KMS-11 (cell line): ENCODE data around the gene ACSF3.

Source experiments
- H2AFZ ChIP-seq: fragments of 200-600 bp; sonication (generic); 2 replicates; pipeline ENCODE4 v1.6.1; 2016; ENCODE audit warnings: antibody characterized with exemption, mixed run types, low read depth
- H3K27ac ChIP-seq: fragments of 200-600 bp; sonication (generic); 2 replicates; pipeline ENCODE4 v1.6.1; 2016; ENCODE audit warnings: mild to moderate bottlenecking, mixed run types
- H3K27me3 ChIP-seq: fragments of 200-600 bp; sonication (generic); 2 replicates; pipeline ENCODE4 v1.6.1; 2017; ENCODE audit warnings: mild to moderate bottlenecking, low read depth, mixed run types, moderate library complexity; ENCODE audit not compliant: insufficient read depth
- H3K36me3 ChIP-seq: fragments of 200-600 bp; sonication (generic); 2 replicates; pipeline ENCODE4 v1.6.1; 2017; ENCODE audit warnings: mild to moderate bottlenecking, mixed run types; ENCODE audit not compliant: insufficient read depth
- H3K4me1 ChIP-seq: fragments of 200-600 bp; sonication (generic); 2 replicates; pipeline ENCODE4 v1.6.1; 2016; ENCODE audit warnings: mild to moderate bottlenecking, low read depth, mixed run types; ENCODE audit not compliant: poor library complexity, severe bottlenecking
- H3K4me2 ChIP-seq: fragments of 200-600 bp; sonication (generic); 2 replicates; pipeline ENCODE4 v1.7.0; 2016; ENCODE audit warnings: mild to moderate bottlenecking, mixed run types
- H3K4me3 ChIP-seq: fragments of 200-600 bp; sonication (generic); IDR thresholded peaks from 2 replicates; pipeline ENCODE4 v1.6.1; 2017; ENCODE audit warnings: low read depth, low read length, mixed read lengths; ENCODE audit not compliant: insufficient read depth
- H3K79me2 ChIP-seq: fragments of 200-600 bp; sonication (generic); 2 replicates; pipeline ENCODE4 v1.6.1; 2016; ENCODE audit warnings: low read depth, mixed run types; ENCODE audit not compliant: insufficient read depth
- H3K9ac ChIP-seq: fragments of 200-600 bp; sonication (generic); 2 replicates; pipeline ENCODE4 v1.6.1; 2016; ENCODE audit warnings: mild to moderate bottlenecking, mixed run types
- H4K20me1 ChIP-seq: fragments of 200-600 bp; sonication (generic); 2 replicates; pipeline ENCODE4 v1.6.1; 2016; ENCODE audit warnings: mild to moderate bottlenecking, mixed run types; ENCODE audit not compliant: insufficient read depth
- TF ChIP-seq, protein P1 (sequence below): fragments of 200-600 bp; sonication (generic); conservative IDR thresholded peaks from 2 replicates; pipeline ENCODE4 v1.6.1; 2017; ENCODE audit warnings: low read depth, mild to moderate bottlenecking, antibody characterized with exemption, low read length, moderate library complexity, mixed read lengths

ACSF3 gene

DNA sequence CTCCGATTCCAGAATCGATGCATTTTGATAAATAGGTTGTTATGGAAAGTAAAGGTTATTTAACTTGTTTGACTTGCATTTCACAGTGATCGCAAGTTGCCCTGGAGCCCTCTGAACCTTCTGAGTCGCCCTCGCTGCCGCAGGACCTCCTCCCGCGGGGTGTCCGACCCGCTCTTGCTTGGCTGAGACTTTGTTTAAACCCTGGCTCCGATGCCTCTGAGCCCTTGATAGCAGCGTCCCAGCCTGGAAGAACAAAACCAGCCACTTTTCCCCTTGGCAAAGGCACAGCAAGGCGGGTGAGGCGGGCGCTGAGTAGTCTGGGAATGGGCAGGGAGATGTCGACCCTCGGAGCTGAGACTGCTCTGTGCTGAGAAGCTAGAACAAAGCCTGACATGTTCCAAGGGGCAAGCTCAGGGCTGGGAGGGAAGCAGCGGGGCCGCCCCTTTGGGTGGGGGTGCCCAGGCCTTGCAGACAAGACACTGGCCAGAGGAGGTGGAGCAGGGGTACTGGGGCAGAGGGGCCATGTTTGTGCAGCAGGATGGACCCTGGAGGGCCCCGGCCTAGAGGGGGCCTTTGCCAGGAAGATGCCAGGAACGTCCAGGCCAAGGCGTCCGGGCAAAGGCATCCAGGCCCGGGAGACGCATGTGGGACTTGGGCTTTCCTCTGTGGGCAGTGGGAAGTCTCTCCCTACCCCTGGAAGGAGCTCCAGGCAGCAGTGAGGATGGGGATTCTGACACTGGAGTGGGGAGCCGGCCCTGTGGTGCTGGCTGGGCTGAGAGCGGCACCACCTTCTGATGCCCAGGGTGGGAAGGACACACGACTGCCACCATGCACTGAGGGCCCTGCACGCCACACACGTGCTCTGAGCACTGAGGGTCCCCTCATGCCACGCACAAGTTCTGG is 47.6 kb downstream of the ACSF3 start:
- Histone ChIP-seq H2AFZ (no peak overlapping the region), H3K79me2 (no peaks in the 10 kb centered on the region), H3K9ac (no peak overlapping the region), H3K4me3 (no peak overlapping the region), H3K4me2 (no peak overlapping the region), H3K36me3 (no peaks in the 10 kb centered on the region), H3K27me3 (no peaks in the 10 kb centered on the region), H3K27ac (no peak overlapping the region), H3K4me1 (no peaks in the 10 kb centered on the region), H4K20me1 (no peaks in the 10 kb centered on the region)
- TF ChIP-seq, protein P1, sequence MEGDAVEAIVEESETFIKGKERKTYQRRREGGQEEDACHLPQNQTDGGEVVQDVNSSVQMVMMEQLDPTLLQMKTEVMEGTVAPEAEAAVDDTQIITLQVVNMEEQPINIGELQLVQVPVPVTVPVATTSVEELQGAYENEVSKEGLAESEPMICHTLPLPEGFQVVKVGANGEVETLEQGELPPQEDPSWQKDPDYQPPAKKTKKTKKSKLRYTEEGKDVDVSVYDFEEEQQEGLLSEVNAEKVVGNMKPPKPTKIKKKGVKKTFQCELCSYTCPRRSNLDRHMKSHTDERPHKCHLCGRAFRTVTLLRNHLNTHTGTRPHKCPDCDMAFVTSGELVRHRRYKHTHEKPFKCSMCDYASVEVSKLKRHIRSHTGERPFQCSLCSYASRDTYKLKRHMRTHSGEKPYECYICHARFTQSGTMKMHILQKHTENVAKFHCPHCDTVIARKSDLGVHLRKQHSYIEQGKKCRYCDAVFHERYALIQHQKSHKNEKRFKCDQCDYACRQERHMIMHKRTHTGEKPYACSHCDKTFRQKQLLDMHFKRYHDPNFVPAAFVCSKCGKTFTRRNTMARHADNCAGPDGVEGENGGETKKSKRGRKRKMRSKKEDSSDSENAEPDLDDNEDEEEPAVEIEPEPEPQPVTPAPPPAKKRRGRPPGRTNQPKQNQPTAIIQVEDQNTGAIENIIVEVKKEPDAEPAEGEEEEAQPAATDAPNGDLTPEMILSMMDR: no peak

DNA sequence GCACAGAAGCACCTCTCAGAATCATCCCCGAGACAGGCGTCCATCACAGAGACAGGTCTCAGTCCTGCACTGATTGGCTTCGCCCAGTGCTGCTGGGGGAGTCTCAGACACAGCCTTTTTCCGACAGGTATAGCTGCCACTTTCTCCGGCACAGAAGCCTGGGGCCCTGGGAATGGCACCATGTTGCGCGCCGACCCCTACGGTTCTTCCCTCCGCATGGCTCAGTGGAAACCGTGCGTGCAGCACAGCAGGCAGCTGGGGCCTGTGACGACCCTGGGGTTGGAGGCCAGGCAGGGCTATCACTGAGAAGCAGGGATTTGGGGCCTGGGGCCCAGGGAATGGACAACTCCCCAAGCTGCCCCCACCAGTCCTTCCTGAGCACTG is 48.2 kb downstream of the ACSF3 start:
- H3K79me2 ChIP-seq: no peaks in the 10 kb centered on the region
- no peak overlapping the region for H3K9ac ChIP-seq
- no peak overlapping the region for H3K4me3 ChIP-seq
- H3K4me1 ChIP-seq: no peaks in the 10 kb centered on the region
- no peaks in the 10 kb centered on the region for H4K20me1 ChIP-seq
- H3K4me2 ChIP-seq: no peak overlapping the region
- H3K36me3 ChIP-seq: no peaks in the 10 kb centered on the region
- TF ChIP-seq, protein P1: no peak
- H3K27me3 ChIP-seq: no peaks in the 10 kb centered on the region
- H3K27ac ChIP-seq: no peak overlapping the region
- H2AFZ ChIP-seq: no peak overlapping the region

DNA sequence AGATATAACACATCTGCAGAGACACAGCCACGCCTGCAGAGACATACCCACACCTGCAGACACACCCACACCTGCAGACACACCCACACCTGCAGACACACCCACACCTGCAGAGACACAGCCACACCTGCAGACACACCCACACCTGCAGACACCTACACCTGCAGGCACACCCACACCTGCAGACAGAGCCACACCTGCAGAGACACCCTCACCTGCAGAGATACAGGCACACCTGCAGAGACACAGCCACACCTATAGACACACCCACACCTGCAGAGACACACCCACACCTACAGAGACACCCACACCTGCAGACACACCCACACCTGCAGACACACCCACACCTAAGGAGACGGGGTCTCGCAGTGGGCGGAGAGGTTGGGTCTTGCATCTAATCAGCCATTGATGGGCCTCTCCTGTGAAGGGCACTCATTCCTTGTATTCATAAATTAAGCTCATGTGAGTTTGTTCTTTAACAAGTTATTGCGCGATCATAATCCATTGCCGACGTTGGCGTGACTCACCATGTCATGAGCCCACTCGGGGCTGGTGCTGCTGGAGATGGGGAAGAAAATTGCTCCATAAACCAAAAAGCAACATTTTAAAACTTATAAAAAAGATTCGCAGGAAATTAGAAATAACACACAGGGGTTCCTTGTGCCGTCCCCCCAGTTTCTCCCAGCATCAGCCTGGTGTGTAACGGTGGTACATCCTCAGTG is 49.0 kb downstream of the ACSF3 start:
- no peak overlapping the region for H3K27ac ChIP-seq
- H2AFZ ChIP-seq: no peak overlapping the region
- H4K20me1 ChIP-seq: no peaks in the 10 kb centered on the region
- H3K4me3 ChIP-seq: no peak overlapping the region
- no peaks in the 10 kb centered on the region for H3K79me2 ChIP-seq
- H3K36me3 ChIP-seq: no peaks in the 10 kb centered on the region
- H3K27me3 ChIP-seq: no peaks in the 10 kb centered on the region
- H3K4me2 ChIP-seq: no peak overlapping the region
- TF ChIP-seq, protein P1: no peak
- no peaks in the 10 kb centered on the region for H3K4me1 ChIP-seq
- H3K9ac ChIP-seq: no peak overlapping the region

DNA sequence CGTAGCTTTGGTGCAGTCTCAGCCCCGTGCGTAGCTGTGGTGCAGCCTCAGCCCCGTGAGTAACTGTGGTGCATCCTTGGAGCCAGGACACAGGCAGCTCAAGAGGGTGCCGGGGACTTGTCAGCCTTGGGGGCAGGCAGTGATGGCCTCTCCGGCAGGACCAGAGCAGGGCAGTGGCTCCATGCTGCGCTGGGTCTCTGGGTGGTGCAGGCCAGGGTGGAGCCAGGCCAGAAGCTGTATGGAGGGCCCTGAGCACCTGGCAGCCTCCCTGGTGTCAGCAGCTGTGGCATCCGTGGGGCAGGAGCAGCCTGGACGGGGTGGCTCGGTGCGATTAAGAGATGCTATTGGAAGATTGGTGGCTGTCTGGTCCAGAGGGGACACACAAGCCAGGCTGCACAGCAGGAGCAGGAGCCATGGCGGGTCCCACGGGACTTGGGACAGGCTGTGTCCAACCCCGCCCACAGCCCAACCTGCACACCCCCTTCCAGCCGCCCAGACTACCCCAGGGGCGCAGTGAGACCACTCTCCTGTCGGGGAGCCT is 49.6 kb downstream of the ACSF3 start:
- H3K4me2 ChIP-seq: no peak overlapping the region
- H3K9ac ChIP-seq: no peak overlapping the region
- H2AFZ ChIP-seq: no peak overlapping the region
- H3K36me3 ChIP-seq: no peaks in the 10 kb centered on the region
- H3K27me3 ChIP-seq: no peaks in the 10 kb centered on the region
- TF ChIP-seq, protein P1: no peak
- H4K20me1 ChIP-seq: no peaks in the 10 kb centered on the region
- H3K27ac ChIP-seq: no peak overlapping the region
- H3K4me1 ChIP-seq: no peaks in the 10 kb centered on the region
- H3K79me2 ChIP-seq: no peaks in the 10 kb centered on the region
- no peak overlapping the region for H3K4me3 ChIP-seq
